GM19193 (cell line): ENCODE data around the gene RAMP1.

Experiments used
- POLR2A ChIP-seq: IDR thresholded peaks from 4 replicates; pipeline ENCODE4 v1.6.1; 2011; ENCODE audit not compliant: insufficient read depth, insufficient read length; ENCODE audit errors: extremely low read depth

Gene RAMP1

DNA sequence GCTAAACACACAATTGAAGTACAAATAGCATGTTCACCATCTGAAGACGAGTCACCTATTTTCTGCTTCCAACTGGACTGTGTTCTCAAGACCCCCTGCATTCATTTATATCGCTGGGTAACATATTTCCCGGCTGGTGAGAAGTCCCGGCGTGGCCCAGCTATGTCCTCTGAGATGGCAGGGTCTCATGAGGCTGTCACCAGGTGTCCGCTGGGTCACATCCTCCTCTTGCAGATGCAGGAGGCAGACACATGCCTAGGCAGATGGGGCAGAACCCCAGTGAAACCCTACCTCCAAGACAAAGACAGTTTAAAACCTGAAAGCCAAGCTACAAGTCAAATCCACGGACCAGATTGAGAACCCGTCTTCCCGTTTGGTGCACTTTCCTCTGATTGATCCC, 70.6 kb downstream of the RAMP1 start:
- TF ChIP-seq POLR2A = no peak

DNA sequence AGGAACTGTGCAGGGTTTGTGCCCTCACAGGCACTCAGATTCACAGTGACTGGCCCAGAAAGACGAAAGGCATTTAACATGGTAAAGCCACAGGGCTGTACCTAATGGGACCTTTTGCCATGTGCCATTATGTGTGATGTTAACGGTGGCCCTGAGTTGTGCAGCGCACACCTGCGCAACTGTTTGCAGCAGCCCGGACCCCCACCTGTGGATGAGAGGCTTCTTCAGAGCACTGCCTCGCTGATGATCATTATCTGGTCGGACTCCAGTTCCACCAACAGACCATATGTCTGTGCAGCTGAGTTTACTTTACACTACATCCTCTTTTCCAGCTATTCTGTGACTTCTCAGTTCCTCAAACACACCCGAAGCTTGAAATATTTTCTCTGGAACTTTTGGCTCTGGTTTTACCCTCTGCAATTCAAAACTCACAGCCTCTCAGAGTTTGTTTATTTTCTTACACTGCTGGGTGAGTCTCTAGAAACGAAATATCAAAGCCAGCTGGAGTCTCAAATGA, 71.8 kb downstream of the RAMP1 start:
- TF ChIP-seq POLR2A = no peak

DNA sequence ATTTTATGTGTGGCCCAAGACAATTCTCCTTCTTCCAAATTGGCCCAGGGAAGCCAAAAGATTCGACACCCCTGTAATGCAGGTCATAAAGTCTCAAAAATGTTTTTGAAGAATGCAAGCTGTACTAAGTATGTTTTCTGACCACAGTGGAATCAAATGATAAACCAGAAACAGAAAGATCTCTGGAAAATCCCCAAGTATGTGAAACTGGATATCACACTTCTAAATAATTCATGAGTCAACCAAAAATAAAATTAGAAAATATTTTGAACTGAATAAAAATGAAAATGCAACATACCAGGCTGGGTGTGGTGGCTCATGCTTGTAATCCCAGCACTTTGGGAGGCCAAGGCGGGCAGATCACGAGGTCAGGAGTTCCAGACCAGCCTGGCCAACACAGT, 73.3 kb downstream of the RAMP1 start:
- no peak for TF ChIP-seq POLR2A

DNA sequence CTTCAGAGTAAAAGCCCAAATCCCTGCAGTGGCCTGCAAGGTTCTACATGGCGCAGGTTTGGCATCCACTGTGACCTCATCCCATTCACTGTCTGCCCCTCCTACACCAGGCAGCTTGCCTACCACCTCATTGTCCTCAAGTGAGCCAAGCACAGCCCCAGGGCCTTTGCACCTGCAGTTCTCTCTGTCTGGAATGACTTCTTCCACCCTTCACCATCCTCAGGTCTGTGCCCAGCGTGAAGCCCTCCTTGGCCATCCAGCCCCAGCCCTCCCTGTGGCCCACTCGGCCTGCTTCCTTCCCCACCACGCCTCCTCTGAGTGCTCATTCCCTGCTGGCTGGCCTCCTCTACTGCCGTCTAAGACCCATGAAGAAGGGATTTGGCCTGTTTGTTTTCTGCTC, 74.8 kb downstream of the RAMP1 start:
- TF ChIP-seq POLR2A = no peak

DNA sequence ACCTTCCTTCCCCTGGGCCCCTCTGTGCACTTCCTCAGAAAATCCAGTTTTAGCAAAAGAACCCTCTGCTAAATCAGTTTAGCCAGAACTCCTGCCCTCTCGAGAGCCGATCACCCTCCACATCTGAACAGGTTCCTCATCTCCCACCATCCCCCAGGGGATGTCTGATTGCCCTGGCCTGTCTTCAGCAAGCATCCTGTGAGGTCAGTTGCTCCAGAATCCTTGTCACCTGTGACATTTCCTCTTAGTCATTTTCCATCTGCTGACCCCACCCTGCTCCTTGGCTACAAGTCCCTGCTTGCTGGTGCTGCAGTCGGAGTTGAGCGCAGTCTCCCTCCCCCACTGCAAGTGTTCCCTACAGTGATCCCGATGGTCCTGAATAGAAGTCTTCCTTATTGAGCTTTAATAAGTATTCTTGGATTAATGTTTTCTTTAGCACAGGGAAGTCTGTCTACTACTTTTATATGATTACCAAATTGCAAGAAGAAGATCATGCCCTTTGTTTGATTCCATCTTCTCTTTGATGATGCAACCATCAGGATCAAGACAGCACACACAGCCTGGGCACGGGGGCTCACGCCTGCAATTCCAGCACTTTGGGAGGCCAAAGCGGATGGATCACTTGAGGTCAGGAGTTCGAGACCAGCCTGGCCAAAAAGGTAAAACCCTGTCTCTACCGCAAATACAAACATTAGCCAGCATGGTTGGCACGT, 76.5 kb downstream of the RAMP1 start:
- no peak for TF ChIP-seq POLR2A

DNA sequence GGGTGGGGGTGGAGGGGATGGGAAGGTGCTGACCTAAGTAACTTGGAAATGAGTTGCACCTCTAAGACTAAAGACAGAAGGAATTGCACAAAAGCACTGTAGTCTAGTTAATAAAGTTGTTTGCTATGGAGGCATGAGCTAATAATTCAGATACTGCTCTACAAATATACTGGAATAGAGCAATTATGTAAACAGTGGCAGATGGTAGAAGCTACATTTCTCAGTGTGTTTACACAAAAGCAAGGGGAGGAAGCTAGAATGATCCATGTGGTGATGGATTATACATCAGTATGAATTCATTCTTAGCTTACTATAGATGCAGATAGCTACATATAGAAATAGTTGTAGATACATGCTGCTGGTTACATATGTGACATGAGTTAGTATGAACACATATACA, 79.8 kb downstream of the RAMP1 start:
- TF ChIP-seq POLR2A = no peak

DNA sequence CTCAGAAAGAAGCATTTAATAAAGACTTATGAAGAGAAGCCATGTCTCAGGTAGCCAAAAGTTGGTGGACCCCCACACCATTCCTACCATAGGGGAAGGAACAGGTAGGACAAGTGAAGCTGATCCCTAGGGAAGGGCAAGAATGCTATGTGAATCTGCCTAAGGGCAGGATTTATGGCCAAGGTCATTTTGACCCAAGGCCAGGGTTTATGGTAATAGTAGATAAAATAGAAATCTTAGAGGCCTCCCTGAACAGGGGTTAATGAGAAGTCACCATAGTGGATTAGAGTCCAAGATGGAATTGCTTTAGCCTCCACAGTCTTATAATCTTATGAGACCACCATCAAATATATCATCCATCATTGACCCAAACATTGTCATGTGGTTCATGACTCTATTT, 81.4 kb downstream of the RAMP1 start:
- no peak for TF ChIP-seq POLR2A

DNA sequence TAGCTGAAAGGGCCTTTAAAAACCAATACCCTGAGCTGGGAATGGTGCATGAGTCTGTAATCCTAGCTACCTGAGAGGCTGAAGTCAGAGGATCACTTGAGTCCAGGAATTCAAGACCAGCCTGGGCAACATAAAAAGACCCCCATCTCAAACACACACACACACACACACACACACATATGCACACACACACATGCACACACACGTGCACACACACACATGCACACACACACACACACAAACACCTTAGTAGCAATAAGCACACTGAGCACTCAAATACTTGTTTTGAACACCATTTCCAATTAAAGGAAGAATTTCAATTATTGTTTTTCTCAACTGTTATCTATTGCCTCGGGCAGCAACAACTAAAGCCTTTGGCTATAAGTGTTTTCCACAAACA, 81.8 kb downstream of the RAMP1 start:
- TF ChIP-seq POLR2A = no peak

DNA sequence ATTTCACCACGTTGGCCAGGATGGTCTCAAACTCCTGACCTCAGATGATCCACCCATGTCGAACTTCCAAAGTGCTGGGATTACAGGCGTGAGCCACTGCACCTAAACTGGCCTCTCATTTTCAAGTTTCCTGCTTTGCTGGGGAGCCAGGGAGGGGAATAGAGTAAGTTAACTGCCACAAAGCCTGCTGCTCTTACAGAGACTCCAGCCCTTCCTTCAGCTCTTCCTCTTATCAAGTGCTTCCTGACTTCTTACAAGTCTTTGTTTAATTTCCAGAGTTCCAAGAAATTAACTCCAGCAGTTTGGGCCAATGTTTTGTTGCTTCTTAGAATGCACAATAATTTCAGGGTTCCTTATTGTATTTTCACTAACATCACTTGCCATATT, 83.1 kb downstream of the RAMP1 start:
- no peak for TF ChIP-seq POLR2A

DNA sequence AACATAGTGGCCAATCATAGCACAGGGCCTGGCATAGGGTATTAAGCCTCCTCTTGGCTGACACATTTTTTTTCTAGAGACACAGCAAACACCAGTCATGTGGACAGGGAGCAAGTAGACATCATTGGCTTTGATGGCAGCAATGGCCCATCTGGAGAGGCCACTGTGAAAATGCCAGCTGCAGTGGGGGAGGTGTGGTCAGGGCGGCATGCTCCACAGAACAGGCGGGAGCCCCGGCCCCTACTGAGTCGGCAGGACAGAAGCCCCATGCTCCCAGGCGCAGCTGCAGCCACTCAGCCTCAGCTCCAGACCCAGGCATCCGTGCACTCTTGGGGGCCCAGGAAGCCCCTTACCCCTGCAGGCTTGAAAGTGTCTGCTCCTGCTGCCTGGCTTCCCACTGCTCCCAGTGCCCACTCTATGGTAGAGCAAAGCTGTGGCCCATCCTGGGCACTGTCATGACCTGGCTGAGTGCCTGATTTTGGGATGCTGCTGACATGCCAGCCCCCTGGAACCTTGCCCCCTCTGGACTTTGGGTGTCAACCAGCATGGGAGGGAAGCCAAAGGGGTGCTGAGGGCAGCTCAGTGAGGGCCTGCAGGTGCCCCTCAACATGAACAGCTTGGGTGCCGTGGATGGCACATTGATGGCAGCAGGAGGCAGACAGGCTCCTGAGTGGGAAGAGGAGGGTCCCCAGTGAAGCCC, 84.1 kb downstream of the RAMP1 start:
- TF ChIP-seq POLR2A = no peak

DNA sequence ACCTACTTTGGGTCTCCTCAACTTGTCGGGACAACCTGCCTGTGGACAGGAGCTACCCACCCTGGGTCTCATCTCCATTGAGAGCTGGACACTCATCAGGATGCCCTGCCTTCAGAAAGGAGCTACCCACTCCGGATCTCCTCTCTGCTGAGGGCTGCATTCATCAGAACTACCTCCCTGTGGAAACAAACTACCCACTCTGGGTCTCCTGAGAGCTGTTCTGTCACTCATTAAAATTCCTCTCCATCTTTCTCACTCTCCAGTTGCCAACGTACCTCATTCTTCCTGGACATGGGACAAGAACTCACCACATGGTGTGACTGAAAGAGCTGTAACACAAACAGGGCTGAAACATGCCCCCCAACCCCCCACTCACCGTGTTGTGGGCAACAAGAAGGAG, 84.9 kb downstream of the RAMP1 start:
- TF ChIP-seq POLR2A = no peak

DNA sequence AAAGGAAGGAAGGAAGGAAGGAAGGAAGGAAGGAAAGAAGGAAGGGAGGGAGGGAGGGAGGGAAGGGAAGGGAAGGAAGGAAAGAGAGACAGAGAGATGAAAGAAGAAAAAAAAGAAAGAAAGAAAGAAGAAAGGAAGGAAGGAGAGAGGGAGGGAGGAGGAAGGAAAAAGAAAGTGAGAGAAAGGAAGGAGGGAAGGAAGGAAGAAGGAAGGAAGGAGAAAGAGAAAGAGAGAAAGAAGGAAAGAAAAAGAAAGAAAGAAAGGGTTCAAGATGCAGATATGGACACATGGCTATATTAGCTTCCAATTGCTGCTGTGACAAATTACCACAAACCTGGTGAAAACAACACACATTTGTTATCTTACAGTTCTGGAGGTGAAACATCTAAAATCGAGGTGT, 87.0 kb downstream of the RAMP1 start:
- TF ChIP-seq POLR2A = no peak

DNA sequence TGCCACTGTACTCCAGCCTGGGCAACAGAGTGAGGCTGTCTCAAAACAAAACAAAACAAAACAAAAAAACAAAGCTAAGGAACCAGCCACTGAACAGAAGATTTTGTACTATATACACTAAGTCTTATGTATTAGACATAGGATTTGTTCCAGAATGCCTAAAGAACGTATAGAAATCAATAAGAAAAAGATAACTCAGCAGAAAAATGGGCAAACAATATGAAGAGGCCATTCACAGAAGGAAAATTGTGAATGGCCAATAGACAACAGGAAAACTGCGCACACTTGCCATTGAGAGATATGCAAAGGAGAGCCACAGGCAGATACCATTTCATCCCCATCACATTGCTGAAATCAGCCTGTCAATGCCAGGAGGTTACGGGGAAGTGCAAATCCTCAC, 92.5 kb downstream of the RAMP1 start:
- no peak for TF ChIP-seq POLR2A

DNA sequence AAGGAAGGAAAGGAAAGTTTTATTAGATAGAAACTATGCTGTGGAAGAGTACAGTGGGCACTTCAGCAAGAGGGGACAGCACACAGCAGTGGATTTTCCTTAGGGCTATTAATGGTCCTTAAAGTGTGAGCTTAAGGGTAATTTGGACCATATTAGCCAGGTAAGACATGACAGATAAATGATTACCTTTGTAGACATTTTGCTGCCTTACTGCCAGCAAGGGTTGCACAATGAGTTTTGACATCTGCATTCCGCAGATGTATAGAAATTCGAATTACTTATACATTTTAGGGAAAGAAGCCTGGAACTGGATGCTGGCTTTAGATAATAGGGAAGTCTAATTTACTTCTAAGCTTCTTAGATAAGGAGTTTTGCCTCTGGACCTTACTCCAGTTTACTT, 93.4 kb downstream of the RAMP1 start:
- no peak for TF ChIP-seq POLR2A

DNA sequence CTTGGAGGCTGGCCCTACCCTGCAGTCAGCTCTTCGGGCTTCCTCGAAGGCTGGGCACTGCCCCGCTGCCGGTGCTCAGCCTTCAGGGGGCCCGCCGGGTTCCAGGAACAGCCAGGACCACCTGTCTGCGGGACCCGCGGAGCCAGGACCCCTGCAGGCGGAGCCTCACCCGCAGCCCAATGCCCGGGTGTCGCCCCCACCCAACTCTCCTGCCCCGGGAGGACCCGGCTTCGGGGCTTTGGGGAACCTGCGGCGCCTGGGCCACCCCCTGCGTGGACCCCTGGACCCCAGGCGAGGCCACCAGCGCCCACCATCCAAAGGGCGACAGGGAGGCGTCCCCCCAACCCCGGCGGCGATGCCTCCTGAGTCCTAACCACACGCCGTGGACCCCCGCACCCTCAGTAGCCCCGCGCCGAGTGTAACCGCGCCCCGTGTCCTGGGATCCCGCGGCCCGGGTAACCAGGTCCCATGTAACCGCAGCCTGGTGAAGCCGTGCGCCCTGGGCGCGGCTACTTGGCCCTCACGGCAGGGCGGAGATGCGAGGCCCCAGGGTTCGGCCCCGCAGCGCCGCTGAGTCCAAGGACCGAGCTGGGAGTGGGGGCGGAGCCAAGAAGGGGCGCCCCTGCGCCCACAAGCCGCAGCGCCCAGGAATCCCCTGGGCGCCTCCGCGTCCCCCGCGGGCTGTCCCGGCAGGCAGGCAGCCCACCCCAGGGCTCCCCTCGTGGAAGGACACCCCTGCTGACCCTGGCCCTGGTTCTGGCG, 96.4 kb downstream of the RAMP1 start:
- TF ChIP-seq POLR2A = no peak

DNA sequence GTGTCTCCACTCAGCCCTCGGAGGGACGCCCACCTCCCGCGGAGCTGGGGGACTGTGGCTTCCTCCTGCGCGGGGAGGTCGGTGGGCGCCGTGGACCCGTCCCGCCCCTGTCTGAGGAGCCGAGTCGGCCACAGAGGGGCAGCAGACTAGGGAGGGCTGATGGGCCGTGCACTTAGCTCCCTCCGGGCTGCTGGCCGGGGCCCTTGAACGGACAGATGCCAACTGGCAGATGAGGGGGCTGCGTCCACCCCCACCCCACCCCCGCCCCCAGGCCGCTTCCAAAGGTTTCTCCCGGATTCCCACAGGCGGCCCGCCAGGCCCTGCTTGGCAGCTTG, 96.9 kb downstream of the RAMP1 start:
- TF ChIP-seq POLR2A = no peak
